ENCODE data around the gene DUSP28. TPM values are rescaled to one million over a fixed set of nuclear protein-coding genes. Genes with fewer than 3 reads are reported as not detected.

DUSP28 gene
- total and polyA plus RNA-seq, 2 of the 13 experiments (the other 11 are each of a cell fraction or from before 2014, with no cell fraction given): 5.2 to 8.6 TPM

DNA sequence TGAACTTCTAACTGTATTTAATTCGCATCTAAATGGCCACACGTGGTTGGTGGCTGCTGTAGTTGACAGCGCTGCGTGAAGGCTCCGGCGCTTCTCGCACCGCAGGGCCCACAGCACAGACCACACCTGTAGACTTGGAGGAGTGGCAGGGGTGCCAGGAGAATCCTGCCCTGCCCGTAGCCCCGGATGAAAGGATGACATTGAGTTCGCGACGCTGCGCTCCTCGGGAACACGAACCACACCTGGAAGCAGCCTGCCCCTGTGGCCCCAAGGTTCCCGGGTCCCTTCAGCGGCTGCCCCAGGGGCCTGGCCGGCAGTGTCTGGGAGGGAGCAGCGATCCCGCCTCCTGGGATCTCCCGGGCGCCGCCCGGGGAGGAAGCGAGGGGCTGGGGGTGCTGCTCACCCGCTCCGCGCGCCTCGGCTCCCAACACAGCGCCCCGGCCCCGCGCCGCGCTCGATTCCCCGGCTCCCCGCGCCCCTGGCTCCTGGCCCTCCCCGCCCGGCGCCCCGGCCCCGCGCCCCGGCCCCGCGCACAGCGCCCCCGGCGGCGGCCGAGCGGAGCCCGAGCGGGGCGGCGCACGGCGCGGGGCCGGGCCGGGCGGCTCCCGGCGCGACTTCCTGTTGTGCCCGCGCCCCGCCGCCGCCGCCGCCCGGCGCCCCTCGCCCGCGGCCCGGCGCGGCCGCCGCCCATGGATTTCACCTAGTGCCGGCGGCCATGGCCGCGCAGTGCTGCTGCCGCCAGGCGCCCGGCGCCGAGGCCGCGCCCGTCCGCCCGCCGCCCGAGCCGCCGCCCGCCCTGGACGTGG, 7.9 kb downstream of the DUSP28 start, which contains the start of gene RNPEPL1 (continued):
- TF ChIP-seq EHMT2 (IDR thresholded peaks at IDR 0.05; ENCODE audit: borderline replicate concordance, low read depth, low read length): no peak
- no peak for TF ChIP-seq ZSCAN30 (CRISPR knock-in tag; IDR thresholded peaks at IDR 0.05)
- no peak for TF ChIP-seq RFXANK (CRISPR knock-in tag; IDR thresholded peaks at IDR 0.05)
- TF ChIP-seq, protein P1, sequence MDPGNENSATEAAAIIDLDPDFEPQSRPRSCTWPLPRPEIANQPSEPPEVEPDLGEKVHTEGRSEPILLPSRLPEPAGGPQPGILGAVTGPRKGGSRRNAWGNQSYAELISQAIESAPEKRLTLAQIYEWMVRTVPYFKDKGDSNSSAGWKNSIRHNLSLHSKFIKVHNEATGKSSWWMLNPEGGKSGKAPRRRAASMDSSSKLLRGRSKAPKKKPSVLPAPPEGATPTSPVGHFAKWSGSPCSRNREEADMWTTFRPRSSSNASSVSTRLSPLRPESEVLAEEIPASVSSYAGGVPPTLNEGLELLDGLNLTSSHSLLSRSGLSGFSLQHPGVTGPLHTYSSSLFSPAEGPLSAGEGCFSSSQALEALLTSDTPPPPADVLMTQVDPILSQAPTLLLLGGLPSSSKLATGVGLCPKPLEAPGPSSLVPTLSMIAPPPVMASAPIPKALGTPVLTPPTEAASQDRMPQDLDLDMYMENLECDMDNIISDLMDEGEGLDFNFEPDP (CRISPR knock-in tag; conservative IDR thresholded peaks at IDR 0.05): no peak
- TF ChIP-seq CENPX (CRISPR knock-in tag; IDR thresholded peaks at IDR 0.05): no peak
- TF ChIP-seq SP1 (IDR thresholded peaks at IDR 0.05): no peak
- TF ChIP-seq SP1 (CRISPR knock-in tag; IDR thresholded peaks at IDR 0.05): no peak
- TF ChIP-seq ADNP (CRISPR knock-in tag; IDR thresholded peaks at IDR 0.05): no peak
- no peak for TF ChIP-seq ZFP62 (CRISPR knock-in tag; IDR thresholded peaks at IDR 0.05)
- no peak for TF ChIP-seq RFX1 (IDR thresholded peaks at IDR 0.05)
- TF ChIP-seq ARID2 (CRISPR knock-in tag; IDR thresholded peaks at IDR 0.05; ENCODE audit: borderline replicate concordance): no peak
- peak; percentile 36; the same call in 1 of the 2 replicates for TF ChIP-seq KDM5B (CRISPR knock-in tag; IDR thresholded peaks at IDR 0.05; ENCODE audit: borderline replicate concordance)
- no peak for TF ChIP-seq NFATC3 (CRISPR knock-in tag; IDR thresholded peaks at IDR 0.05)
- TF ChIP-seq ZNF776 (CRISPR knock-in tag; IDR thresholded peaks at IDR 0.05): no peak
- no peak for TF ChIP-seq TOE1 (CRISPR knock-in tag; IDR thresholded peaks at IDR 0.05)
- 0 out of 2 replicates have a peak, but pooled peaks have one; percentile 7 for TF ChIP-seq ZNF331 (CRISPR knock-in tag; IDR thresholded peaks at IDR 0.05)
- TF ChIP-seq SPEN (CRISPR knock-in tag; IDR thresholded peaks at IDR 0.05; ENCODE audit: low read depth): peak; percentile 81
- TF ChIP-seq RARG (CRISPR knock-in tag; IDR thresholded peaks at IDR 0.05; ENCODE audit: low read depth): no peak
- TF ChIP-seq, protein P2, sequence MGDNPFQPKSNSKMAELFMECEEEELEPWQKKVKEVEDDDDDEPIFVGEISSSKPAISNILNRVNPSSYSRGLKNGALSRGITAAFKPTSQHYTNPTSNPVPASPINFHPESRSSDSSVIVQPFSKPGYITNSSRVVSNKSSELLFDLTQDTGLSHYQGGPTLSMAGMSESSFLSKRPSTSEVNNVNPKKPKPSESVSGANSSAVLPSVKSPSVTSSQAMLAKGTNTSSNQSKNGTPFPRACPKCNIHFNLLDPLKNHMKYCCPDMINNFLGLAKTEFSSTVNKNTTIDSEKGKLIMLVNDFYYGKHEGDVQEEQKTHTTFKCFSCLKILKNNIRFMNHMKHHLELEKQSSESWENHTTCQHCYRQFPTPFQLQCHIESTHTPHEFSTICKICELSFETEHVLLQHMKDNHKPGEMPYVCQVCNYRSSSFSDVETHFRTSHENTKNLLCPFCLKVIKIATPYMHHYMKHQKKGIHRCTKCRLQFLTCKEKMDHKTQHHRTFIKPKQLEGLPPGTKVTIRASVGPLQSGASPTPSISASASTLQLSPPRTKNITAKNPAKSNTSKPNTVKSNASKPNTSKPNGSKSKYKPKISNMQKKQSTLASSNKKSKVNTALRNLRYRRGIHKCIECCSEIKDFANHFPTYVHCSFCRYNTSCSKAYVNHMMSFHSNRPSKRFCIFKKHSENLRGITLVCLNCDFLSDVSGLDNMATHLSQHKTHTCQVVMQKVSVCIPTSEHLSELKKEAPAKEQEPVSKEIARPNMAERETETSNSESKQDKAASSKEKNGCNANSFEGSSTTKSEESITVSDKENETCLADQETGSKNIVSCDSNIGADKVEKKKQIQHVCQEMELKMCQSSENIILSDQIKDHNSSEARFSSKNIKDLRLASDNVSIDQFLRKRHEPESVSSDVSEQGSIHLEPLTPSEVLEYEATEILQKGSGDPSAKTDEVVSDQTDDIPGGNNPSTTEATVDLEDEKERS (CRISPR knock-in tag; IDR thresholded peaks at IDR 0.05): no peak
- no peak for TF ChIP-seq SMC3 (IDR thresholded peaks at IDR 0.05; ENCODE audit: low read length)
- no peak for TF ChIP-seq TCF12 (IDR thresholded peaks at IDR 0.05)
- TF ChIP-seq TCF12 (CRISPR knock-in tag; IDR thresholded peaks at IDR 0.05): 0 out of 2 replicates have a peak, but pooled peaks have one; percentile 4
- no peak for TF ChIP-seq PCBP2 (optimal IDR thresholded peaks at IDR 0.05; ENCODE audit: low read depth, low read length, poor library complexity, severe bottlenecking)
- no peak for TF ChIP-seq NFE2L1 (CRISPR knock-in tag; IDR thresholded peaks at IDR 0.05; ENCODE audit: borderline replicate concordance)
- no peak for TF ChIP-seq SIN3B (IDR thresholded peaks at IDR 0.05; ENCODE audit: low read length)
- no peak for TF ChIP-seq GATA4 (IDR thresholded peaks at IDR 0.05; ENCODE audit: borderline replicate concordance, low read depth)
- TF ChIP-seq SATB2 (CRISPR knock-in tag; IDR thresholded peaks at IDR 0.05): no peak
- TF ChIP-seq ZNF550 (CRISPR knock-in tag; IDR thresholded peaks at IDR 0.05; ENCODE audit: borderline replicate concordance): no peak
